Measurements from ENCODE around the gene UBE2D4. TPM values are rescaled to one million over a fixed set of nuclear protein-coding genes. Genes with fewer than 3 reads are reported as not detected.
A peak's percentile ranks its signal among the peaks of the same experiment; 100 is the strongest.

Gene UBE2D4
- total and polyA plus RNA-seq, 2 donors (not counting 3 experiments of a cell fraction or from before 2014, with no cell fraction given), result 11.3 to 19.8 TPM

GRCh38 chr7:43921423-43921822, 4.8 kb upstream of the UBE2D4 start:
- H3K4me3 ChIP-seq (replicated peaks in 1 of 3; ENCODE audit: insufficient read depth in 1 of 3, low read depth in 1 of 3, low read length in 3 of 3), result no peak overlapping the region
- H2AFZ ChIP-seq (ENCODE audit: low read depth, low read length), result no peak overlapping the region
- no peak overlapping the region for H3K4me2 ChIP-seq (ENCODE audit: insufficient read depth, low read length)
- TF ChIP-seq GATA2 (IDR thresholded peaks at IDR 0.05; ENCODE audit: insufficient read depth, insufficient read length, low read depth, low read length) (no peak), EZH2 (IDR thresholded peaks at IDR 0.05; ENCODE audit: borderline replicate concordance, low read depth, low read length, severe bottlenecking) (no peak), MAX (IDR thresholded peaks at IDR 0.05; ENCODE audit: insufficient read depth, insufficient read length) (no peak), POLR2AphosphoS5 (IDR thresholded peaks at IDR 0.05; ENCODE audit: insufficient read depth, low read depth, low read length) (no peak), POLR2A (IDR thresholded peaks at IDR 0.05; ENCODE audit: low read depth, low read length) (no peak)
- TF ChIP-seq, protein P1, sequence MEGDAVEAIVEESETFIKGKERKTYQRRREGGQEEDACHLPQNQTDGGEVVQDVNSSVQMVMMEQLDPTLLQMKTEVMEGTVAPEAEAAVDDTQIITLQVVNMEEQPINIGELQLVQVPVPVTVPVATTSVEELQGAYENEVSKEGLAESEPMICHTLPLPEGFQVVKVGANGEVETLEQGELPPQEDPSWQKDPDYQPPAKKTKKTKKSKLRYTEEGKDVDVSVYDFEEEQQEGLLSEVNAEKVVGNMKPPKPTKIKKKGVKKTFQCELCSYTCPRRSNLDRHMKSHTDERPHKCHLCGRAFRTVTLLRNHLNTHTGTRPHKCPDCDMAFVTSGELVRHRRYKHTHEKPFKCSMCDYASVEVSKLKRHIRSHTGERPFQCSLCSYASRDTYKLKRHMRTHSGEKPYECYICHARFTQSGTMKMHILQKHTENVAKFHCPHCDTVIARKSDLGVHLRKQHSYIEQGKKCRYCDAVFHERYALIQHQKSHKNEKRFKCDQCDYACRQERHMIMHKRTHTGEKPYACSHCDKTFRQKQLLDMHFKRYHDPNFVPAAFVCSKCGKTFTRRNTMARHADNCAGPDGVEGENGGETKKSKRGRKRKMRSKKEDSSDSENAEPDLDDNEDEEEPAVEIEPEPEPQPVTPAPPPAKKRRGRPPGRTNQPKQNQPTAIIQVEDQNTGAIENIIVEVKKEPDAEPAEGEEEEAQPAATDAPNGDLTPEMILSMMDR (IDR thresholded peaks at IDR 0.05; ENCODE audit: extremely low read depth in 1 of 2, insufficient read depth in 1 of 2, low read depth in 1 of 2, low read length in 2 of 2), result no peak
- DNase-seq (ENCODE audit: low read depth, low spot score), result no peak
- H3K27me3 ChIP-seq (ENCODE audit: control insufficient read depth in 2 of 2, insufficient read depth in 2 of 2, low read length in 2 of 2), result no peaks in the 10 kb centered on the region
- POLR2A ChIA-PET, result no interaction called here
- intact Hi-C loops (cut with micrococcal nuclease), result no loop called here
- H3K79me2 ChIP-seq (ENCODE audit: control insufficient read depth, insufficient read depth, low read length), result no peaks in the 10 kb centered on the region
- no peaks in the 10 kb centered on the region for H4K20me1 ChIP-seq (replicated peaks; ENCODE audit: control insufficient read depth, extremely low read depth, insufficient read depth, low read length)
- H3K9me3 ChIP-seq (replicated peaks; ENCODE audit: control insufficient read depth, insufficient read depth, low read length), result no peaks in the 10 kb centered on the region
- H3K9me1 ChIP-seq (replicated peaks; ENCODE audit: control insufficient read depth, extremely low read depth, insufficient read depth, low read length), result no peaks in the 10 kb centered on the region
- BruUV-seq (replicated peaks), result no TSS peak
- FAIRE-seq, result peak; percentile 26
- H3K4me1 ChIP-seq (ENCODE audit: control insufficient read depth, extremely low read depth, insufficient read depth, low read length), result no peaks in the 10 kb centered on the region
- H3K9ac ChIP-seq (replicated peaks; ENCODE audit: extremely low read depth, insufficient read depth, low read length), result no peak overlapping the region
- dilution Hi-C loops (cut with MboI; ENCODE audit: extremely low pct_ligation_motif_present, low sequenced_read_pairs), result no loop called here
- H3K27ac ChIP-seq (ENCODE audit: insufficient read depth, low read depth, low read length), result no peak overlapping the region
- H3K36me3 ChIP-seq (ENCODE audit: control insufficient read depth in 2 of 2, extremely low read depth in 1 of 2, insufficient read depth in 2 of 2, low read length in 2 of 2), result no peaks in the 10 kb centered on the region
- CTCF ChIA-PET, result no interaction called here

GRCh38 chr7:43922726-43923125, 3.5 kb upstream of the UBE2D4 start:
- ChIA-PET CTCF (no interaction called here), POLR2A (no interaction called here)
- DNase-seq (ENCODE audit: low read depth, low spot score), result no peak
- Histone ChIP-seq H3K27me3 (ENCODE audit: control insufficient read depth in 2 of 2, insufficient read depth in 2 of 2, low read length in 2 of 2) (no peaks in the 10 kb centered on the region), H3K9me3 (replicated peaks; ENCODE audit: control insufficient read depth, insufficient read depth, low read length) (no peaks in the 10 kb centered on the region), H3K4me3 (replicated peaks in 1 of 3; ENCODE audit: insufficient read depth in 1 of 3, low read depth in 1 of 3, low read length in 3 of 3) (no peak overlapping the region), H3K79me2 (ENCODE audit: control insufficient read depth, insufficient read depth, low read length) (no peaks in the 10 kb centered on the region), H3K27ac (ENCODE audit: insufficient read depth, low read depth, low read length) (no peak overlapping the region), H4K20me1 (replicated peaks; ENCODE audit: control insufficient read depth, extremely low read depth, insufficient read depth, low read length) (no peaks in the 10 kb centered on the region), H3K36me3 (ENCODE audit: control insufficient read depth in 2 of 2, extremely low read depth in 1 of 2, insufficient read depth in 2 of 2, low read length in 2 of 2) (no peaks in the 10 kb centered on the region), H2AFZ (ENCODE audit: low read depth, low read length) (no peak overlapping the region), H3K4me2 (ENCODE audit: insufficient read depth, low read length) (no peak overlapping the region), H3K4me1 (ENCODE audit: control insufficient read depth, extremely low read depth, insufficient read depth, low read length) (peaks cover 3% of the 10 kb centered on the region), H3K9me1 (replicated peaks; ENCODE audit: control insufficient read depth, extremely low read depth, insufficient read depth, low read length) (no peaks in the 10 kb centered on the region), H3K9ac (replicated peaks; ENCODE audit: extremely low read depth, insufficient read depth, low read length) (no peak overlapping the region)
- dilution Hi-C loops (cut with MboI; ENCODE audit: extremely low pct_ligation_motif_present, low sequenced_read_pairs) (no loop called here), intact Hi-C loops (cut with micrococcal nuclease) (no loop called here)
- no peak for FAIRE-seq
- no peak for TF ChIP-seq GATA2 (IDR thresholded peaks at IDR 0.05; ENCODE audit: insufficient read depth, insufficient read length, low read depth, low read length)
- TF ChIP-seq JUN (IDR thresholded peaks at IDR 0.05; ENCODE audit: borderline replicate concordance, insufficient read depth, insufficient read length, low read depth), result no peak
- TF ChIP-seq MYC (IDR thresholded peaks at IDR 0.05; ENCODE audit: low read depth, low read length), result no peak
- no peak for TF ChIP-seq EZH2 (IDR thresholded peaks at IDR 0.05; ENCODE audit: borderline replicate concordance, low read depth, low read length, severe bottlenecking)
- no peak for TF ChIP-seq MAX (IDR thresholded peaks at IDR 0.05; ENCODE audit: insufficient read depth, insufficient read length)
- TF ChIP-seq FOS (IDR thresholded peaks at IDR 0.05; ENCODE audit: borderline replicate concordance, insufficient read depth, low read length), result no peak
- no peak for TF ChIP-seq POLR2AphosphoS5 (IDR thresholded peaks at IDR 0.05; ENCODE audit: insufficient read depth, low read depth, low read length)
- TF ChIP-seq POLR2A (IDR thresholded peaks at IDR 0.05; ENCODE audit: low read depth, low read length), result no peak
- TF ChIP-seq, protein P1 (IDR thresholded peaks at IDR 0.05; ENCODE audit: extremely low read depth in 1 of 2, insufficient read depth in 1 of 2, low read depth in 1 of 2, low read length in 2 of 2), result no peak
- BruUV-seq (replicated peaks), result no TSS peak

Measured in endothelial cell of umbilical vein (primary cell).